ENCODE results near the gene KIAA1217.

Gene KIAA1217

DNA sequence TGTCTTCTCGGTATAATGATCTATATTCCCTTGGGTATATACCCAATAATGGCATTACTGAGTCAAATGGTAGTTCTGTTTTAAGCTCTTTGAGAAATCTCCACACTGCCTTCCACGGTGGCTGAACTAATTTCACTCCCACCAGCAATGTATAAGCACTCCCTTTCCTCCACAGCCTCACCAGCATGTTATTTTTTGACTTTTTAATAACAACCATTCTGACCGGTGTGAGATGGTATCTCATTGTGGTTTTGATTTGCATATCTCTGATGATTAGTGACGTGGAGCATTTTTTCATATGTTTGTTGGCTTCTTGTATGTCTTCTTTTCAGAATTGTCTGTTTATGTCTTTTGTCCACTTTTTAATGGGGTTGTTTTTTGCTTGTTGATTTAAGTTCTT is 33.6 kb downstream of the KIAA1217 start:
- DNase-seq = peak; percentile 20

DNA sequence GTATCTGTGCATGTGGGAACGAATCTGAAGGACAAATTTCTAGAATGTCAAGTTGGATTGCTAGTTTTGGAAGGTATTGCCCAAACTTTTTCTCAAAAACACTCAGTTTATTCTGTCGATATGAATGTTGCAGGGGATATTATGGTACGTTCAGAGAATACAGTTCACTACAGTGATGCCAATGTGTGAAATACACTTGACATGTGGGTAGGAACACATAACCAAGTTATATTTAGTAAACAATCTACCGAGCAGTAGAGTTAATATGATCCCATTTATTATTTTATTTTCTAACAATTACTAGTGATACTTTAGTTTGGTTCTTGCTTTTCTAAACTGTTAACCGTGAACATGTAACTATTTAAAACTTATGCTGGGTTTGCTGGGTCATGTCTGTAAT is 37.4 kb downstream of the KIAA1217 start:
- DNase-seq = no peak

DNA sequence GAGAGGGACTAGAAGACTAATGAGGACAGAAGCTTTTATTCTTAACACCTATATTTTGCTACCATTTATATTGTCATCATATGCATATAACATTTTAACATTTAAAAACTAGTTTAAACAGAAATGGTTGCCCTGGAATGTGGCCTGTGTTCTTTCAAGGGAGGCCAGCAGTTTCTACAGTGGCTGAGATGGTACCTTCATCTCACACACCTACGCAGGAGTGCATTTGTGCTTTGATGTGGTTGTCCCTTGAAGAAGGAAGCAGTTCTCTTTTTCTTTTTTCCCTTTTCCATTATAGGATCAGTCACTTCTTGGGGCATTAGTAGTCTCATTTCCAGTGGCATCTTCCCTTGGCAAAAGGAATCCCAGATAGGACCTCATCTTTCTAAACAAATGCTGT is 38.9 kb downstream of the KIAA1217 start:
- no peak for DNase-seq

DNA sequence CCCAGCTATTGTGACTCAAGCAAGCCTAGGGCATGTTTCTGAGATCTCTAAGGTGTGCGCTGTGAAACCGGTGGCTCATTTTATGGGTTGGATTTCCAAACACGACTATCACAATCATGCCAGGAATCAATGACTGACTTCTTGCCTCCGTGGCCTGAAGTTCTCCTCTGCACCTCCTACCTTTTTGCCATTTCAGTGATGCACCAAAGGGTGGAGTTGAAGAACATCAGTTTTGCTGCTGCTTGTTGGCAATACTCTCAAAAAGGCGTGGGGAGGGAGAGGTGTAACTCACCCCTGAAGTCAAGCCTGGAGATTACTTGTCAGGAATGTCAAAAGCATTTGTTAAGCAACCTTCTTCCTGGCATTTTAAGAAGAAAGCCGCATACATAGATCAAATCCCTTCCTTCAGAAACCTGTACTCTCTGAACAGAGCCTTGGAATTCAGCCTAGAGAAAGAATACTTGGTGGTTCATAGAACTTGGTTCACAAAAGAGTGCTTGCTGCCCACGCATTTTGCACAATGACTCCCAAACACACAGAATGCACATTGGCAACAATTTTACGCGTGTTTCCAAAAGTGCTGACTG is 41.0 kb downstream of the KIAA1217 start:
- DNase-seq = peak; percentile 50

DNA sequence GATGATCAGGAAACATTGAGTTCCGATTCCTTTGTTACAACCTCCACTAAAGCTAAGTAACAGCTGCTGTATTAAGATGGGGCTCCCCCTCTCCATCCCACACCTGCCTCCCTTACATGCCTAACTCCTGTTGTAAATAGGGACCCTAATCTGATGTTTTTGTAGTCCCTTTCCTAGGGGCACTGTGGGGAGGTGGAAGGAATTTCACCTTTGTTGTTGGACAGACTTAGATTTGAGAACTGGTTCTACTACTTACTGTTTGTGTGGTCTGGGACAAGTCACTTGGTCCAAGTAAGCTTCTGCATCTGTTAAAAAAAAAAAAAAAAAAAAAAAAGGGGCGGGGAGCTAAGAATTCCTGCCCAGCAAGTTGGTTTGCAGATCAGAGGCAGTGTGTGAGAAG is 42.6 kb downstream of the KIAA1217 start:
- DNase-seq = no peak

DNA sequence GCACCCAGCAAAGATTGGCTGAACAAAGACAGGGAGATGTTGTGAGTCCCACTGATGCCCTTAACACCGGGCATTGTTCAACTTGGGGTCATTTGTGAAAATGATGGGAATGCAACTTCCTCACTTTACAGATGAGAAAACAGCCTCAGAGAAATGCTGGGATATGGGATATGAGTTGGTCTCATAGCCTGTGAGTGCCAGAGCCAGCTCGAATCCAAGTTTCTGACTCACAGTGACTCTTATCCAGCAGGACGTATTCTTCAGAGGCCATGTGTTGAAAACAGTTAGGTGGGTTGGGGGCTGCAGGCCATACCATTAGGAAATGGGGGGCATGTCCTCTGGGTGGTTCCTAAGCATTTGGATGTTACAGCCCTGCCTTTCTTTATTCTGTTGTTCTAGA is 45.2 kb downstream of the KIAA1217 start:
- peak; percentile 72 for DNase-seq

DNA sequence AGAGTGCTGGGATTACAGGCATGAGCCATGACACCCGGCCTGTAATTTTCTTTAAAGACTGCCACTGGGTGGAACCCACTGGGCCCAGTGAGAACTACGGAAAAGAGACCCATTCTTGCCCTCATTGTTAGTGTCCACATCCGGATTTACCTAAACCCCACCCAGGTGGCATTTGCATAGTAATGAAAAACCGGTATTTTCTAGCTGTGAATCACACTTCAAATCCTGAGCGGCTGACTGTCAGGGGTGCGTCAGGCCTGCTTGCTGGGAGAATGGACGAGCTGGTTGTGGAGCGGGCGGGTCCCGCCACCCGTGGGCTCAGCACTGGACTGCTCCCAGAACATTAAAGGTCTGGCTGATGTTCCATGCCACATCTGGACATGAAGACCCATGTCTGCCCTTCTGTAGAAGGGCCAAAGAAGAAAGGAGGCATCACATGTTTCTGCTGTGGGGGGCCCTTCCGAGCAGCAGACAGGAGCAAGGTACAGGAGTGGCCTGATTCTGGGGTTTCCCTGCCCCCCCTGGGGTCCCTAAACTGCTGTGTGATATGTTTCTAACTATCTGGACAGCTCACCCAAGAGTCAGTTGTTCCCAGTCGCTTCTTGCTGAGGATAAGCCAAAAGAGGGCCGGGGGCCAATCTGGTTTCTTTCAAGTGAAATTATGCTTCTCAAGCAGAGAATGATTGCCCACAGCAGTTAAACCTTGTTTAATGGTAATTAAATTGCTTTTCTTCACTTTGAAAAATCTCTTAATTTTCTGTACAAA is 46.4 kb downstream of the KIAA1217 start:
- no peak for DNase-seq

DNA sequence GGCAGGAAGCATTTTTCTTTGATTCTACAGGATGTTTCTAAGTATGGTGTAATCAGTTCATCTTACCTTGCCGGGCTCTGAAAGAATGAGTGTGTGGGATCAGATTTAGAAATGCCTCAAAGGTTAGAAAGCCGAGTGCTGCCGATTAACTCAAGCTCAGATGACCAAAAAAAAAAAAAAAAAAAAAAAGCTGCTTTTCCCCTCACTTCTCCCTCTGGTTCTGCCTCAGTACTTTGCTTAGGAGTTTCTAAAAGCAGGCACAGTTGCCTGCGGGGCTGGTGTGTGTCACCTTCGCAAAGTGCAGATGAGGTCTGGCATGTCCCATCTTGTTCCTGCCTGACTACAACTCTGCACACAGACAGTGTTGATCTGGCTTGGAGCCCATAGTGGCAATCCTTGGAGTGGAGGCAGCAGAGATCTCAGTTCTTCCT is 47.0 kb downstream of the KIAA1217 start:
- peak; percentile 35 for DNase-seq

DNA sequence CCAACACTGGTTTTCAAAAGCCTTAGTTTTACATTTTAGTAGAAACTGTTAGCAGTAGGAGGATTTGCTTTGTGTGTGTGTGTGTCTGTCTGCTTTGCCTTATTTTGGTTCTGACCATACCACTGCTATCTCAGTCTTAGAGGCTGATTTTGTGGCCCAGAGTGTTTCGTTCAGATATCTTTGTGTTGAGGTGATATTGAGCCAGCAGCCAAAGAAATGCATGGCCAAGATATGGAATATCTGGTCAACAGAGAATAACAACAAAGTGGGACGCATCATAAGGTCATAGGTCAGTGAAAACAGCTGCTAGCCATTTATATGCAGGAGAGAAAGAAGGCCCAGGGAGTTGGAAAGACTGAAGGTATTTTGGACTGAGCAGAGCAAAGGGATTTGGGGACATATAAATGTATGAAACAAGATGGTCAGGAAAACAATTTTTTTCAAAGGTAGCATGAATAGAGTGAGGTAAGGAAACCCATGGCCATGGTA is 47.7 kb downstream of the KIAA1217 start:
- no peak for DNase-seq

DNA sequence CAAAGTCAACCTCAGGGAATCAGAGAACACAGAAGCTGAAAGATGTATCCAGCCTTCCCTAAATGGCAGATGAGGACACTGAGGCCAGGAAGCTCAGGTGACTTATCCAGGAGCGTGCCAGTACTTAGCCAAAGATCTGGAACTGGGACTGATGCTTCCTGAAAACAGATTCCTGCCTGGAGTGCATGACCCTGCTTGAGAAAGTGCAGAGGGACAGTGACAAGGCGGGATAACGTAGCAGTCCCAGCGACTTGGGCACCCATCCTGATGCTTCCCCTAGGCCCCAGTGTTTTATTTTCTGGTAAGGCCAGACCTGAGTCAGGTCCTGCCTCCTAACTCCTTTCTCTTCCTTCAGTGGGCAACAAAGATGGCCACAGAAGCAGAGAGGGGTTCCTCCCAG is 48.6 kb downstream of the KIAA1217 start:
- DNase-seq = no peak

DNA sequence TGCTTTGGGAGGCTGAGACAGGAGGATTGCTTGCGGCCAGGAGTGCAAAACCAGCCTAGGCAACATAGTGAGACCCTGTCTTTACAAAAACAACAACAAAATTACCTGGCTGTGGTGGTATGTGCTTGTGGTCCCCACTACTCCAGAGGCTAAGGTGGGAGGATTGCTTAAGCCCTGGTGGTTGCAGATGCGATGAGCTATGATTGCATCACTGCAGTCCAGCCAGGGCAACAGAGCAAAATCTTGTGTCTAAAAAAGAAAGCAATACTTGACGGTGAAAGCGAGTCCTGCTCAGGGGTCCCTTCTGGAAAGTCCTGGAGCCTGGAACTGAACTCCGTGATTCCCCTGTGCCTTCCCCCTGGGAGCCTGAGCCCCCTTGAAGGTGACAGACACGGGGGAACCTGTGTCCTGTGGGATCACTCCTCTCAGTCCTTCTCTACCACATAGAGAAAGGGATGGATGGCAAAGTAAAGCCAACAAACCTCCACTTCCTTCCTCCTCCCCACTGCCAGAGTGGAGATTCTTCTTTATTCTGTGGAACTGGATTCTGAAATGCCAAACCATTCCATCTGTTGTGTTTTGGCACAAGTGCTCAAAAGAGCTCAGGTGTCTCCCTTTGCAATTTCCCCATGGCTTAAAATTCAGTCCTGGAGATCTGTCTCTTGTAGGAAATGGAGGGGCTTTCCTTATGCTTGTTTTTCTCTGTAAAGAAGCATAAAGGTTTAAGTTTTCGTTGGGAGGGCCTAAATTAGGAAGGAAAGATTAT is 50.6 kb downstream of the KIAA1217 start:
- DNase-seq = peak; percentile 13

DNA sequence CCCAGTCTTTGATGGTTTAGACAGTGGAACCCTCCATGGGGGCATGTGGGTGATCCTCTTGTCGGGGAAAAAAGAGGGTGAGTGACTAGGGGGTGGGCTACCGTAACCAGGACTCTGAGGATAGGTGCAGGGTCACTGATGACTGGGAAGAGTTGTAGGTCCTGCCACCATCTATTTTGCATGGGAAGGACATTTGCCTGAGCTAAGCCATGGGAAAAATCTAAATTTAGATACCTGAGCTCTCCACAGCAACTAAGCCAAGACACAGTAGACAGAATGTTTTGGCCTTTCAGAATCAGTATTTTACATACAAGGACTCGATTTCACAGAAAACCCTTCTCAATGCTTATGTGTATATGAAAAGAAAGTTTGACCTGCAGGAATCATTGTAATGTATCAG is 52.7 kb downstream of the KIAA1217 start:
- no peak for DNase-seq

DNA sequence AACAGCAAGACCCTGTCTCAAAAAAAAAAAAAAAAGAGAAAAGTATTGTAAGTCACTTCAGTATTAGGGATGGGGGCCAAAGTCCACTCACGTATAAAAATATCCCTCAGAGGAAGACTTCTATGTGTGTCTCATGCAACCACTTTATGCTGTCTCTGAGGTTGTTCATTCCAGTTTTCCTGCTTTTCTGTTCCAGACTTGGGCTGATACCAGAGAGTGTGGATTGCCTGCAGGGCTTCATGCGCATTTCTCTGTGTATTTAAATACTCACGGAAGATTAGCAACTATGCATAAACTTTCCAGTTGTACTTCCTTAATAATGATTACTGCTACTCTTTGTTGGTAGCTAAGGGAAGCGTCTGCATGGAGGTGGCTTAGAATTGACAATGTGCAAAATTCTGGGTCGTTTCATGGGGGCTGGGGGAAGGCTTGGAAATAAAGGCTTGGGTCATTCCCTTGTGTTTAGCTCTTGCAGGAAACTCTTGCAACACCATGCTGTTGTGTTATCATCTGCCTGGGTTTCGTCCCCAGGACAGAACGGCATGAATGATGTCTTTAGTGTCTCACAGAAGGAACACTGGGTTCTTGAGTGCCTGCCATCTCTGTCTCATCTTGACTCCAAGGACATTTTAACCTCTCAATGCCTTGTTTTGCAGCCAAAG is 54.1 kb downstream of the KIAA1217 start:
- DNase-seq = no peak

DNA sequence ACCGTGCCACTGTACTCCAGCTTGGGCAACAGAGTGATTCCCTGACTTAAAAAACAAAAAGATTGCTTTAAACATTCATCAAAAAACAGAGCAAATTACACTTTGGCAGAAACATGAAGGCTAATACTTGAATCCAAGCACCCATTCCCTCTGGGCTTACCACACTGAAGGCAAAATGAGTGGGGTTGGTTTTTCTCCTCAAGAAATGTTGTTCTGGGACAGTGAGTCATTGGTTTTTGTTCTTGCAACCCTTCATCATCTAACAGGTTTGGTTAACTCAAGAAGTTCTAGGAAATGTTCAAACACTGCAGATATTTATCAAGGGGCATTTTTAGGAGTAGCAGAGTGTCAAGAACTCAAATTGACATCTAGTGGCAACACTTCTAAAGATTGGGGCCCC is 60.5 kb downstream of the KIAA1217 start:
- DNase-seq = peak; percentile 22

DNA sequence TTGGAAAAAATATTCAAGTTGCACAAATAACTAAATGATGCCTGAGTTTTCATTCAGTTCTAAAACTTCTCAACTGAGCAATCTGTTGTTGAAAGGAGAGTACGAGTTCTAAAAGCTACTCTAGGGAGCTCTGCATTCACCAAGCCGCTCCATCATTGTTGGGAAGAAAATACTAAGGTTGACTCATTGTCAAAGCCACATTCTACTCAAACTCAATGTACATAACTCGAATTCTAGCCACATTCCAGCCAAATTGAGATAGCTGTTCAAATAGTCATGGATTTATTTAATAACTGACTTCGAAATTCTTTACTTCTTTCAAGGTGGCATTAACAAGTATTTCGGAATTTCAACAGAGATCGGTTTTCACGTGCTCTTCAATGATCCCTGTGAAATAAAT is 63.4 kb downstream of the KIAA1217 start:
- DNase-seq = peak; percentile 82

DNA sequence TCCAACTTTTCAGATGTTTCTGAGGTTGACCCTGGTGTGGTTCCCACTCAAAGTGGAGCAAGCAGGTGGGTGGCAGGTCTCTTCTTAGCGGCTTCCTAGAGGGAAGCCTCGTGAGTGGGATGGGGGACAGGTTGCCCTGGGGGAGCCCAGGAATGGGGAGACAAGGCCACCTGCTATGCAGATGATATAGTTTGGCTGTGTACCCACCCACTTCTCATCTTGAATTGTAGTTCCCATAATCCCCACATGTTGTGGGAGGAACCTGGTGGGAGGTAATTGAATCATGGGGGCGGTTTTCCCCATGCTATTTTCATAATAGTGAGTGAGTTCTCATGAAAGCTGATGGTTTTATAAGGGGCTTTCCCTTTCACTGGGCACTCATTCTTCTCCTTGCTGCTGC is 68.3 kb downstream of the KIAA1217 start:
- no peak for DNase-seq

DNA sequence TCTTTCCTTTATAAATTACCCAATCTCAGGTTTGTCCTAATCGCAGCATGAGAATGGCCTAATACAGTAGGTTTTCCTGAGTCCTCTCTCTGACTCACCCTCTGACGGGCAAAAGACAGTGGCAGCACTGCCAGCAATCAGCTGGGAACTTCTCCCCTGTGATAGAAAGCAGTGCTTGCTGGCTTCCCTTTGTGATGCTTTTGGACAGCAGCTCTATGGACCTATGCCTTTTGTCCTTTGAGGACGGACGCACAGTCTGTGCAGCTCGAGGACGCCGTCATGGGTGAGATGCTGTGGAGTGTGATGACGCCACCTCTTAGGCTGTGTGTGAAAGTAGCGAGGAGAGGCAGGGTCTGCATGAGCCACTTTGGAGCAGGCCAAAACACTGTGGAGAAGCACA is 68.8 kb downstream of the KIAA1217 start:
- peak; percentile 6 for DNase-seq

DNA sequence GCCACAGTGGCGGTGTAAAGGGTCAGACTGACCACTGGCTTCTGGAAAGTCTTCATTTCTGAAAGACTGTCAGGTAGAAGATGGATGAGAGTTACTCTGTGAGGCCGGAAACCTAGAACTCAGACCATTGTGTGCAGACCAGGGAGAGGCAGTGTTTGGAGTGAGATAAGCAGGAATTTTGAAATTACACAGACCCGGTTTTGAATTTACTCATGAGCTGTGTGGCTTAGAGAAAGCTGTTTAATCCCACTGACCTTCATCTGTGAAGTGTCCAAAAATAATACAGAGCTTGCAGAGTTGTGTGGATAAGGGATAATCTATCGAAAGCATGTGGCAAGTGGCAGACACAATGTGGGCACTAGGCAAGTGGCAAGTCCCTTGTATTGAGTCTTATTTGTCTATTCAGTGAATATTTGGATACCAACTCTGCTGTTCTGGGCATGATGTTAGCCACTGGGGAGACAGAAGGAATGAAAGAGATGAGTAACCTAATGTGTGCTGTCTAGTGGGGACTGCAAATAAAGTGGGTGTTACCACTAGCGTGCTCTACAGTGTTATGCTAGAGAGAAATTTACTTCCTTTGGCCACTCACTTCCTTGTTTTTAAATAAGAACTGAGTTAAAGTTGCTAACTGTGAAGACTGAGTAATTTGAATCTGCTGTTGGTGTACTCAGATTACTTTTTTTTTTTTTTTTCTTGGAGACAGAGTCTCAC is 69.4 kb downstream of the KIAA1217 start:
- no peak for DNase-seq

DNA sequence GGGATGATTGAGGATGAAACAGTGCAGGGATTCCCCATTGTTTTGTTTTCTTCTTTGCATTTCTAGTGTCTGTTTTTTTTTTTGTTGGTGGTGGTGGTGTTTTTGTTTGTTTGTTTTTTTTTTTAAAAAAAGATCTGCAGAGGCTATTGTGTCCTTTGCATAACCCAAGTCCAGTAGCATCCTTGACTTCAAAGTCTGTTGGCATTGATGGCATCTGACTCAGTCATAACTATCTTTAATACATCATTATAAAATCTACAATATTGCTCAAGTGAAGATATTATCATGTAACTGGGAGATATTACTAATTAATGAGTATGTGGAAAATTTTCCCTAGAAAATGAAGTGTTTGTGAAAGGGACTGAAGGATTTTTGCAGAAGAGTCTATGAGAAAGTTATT is 70.2 kb downstream of the KIAA1217 start:
- no peak for DNase-seq

DNA sequence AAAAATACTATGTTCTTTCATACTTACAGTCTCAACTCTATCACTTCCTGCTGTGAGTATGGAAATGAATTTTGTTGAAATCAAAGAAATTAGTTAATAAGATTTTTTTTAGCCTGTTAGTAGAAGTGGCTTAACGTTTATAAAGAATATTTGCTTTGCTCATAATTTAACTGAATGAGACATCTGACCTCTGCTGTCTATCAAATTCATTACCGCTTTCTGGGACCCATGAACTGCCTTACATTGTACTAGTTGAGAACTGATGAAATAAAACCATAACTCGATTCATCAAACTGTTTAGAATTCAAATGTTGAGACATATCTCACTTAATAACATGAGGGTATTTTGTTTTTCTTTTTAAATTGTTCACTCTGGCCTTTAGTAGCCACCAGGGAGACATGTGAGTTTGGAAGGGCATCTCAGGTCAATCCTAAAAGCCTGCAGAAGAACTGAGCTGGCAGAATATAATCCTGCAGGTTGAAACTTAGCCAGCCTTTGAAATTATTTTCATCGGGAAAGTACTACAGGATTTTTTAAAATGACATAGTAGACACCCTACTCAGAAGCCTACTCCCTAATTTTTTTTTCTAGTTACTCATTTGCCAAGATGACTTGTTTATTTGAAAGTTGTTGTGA is 78.7 kb downstream of the KIAA1217 start:
- DNase-seq = no peak

DNA sequence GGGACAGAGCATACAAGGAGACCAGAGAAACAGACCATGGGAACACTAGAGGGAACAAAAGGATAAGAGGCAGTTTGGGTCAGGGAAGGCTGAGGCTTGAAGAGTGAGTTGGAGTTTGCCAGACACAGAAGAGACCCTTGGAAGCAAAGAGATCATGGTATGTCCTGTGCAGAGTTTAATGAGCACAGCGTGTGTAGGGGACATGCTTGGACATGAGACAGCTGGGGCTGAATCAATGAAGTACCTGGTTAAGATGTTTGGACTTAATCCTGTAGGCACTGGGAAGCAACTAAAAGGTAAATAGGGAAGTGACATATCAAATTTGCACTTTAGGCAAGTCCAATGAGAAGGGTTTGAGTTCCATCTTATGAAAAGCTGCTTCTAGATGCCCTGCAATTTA is 79.6 kb downstream of the KIAA1217 start:
- DNase-seq = no peak

DNA sequence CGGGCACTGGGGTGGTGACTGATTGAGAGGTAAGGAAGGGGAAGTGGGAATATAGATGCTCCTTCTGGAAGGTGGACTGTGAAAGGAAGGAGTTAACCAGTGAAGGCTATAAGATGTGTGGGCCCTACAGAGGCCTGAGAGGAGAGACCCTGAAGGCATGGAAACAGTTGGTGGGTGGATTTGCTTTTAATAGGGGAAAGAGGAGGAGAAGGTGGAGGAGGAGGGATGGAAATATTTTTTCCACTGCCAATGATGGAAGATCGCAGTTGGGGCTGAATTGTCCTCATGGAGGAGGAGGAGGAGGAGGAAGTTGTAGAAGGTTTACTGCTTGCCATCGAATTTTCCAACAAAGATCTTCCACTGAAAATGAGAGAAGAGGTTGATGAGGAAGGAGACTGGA is 80.3 kb downstream of the KIAA1217 start:
- no peak for DNase-seq
